ENCODE measurements around the gene ANKRD12.
A peak's percentile ranks its signal among the peaks of the same experiment; 100 is the strongest.

- TF ChIP-seq, protein P1, sequence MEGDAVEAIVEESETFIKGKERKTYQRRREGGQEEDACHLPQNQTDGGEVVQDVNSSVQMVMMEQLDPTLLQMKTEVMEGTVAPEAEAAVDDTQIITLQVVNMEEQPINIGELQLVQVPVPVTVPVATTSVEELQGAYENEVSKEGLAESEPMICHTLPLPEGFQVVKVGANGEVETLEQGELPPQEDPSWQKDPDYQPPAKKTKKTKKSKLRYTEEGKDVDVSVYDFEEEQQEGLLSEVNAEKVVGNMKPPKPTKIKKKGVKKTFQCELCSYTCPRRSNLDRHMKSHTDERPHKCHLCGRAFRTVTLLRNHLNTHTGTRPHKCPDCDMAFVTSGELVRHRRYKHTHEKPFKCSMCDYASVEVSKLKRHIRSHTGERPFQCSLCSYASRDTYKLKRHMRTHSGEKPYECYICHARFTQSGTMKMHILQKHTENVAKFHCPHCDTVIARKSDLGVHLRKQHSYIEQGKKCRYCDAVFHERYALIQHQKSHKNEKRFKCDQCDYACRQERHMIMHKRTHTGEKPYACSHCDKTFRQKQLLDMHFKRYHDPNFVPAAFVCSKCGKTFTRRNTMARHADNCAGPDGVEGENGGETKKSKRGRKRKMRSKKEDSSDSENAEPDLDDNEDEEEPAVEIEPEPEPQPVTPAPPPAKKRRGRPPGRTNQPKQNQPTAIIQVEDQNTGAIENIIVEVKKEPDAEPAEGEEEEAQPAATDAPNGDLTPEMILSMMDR (IDR thresholded peaks at IDR 0.05): no peak
- TF ChIP-seq POLR2A (IDR thresholded peaks at IDR 0.05): peak; percentile 80 to 81
- peak in 1 of 4 donors; percentile 39 for TF ChIP-seq EP300 (IDR thresholded peaks at IDR 0.05)
- TF ChIP-seq POLR2AphosphoS5 (IDR thresholded peaks at IDR 0.05): peak; percentile 87 to 98 (median 95)
These were observed at the start of gene ANKRD12 for GRCh38 chr18:9136315-9137155.

Data from sigmoid colon (tissue), 4 donors.